ENCODE measurements around the gene DNAAF1. TPM values are rescaled to one million over a fixed set of nuclear protein-coding genes. Genes with fewer than 3 reads are reported as not detected.

The DNAAF1 gene
- total and polyA plus RNA-seq, 11 donors = 0.15 to 0.38 (median 0.25) TPM; not detected in 6

GRCh38 chr16:84098939-84099338 lies 46.2 kb upstream of the DNAAF1 start:
- ATAC-seq (no peak), DNase-seq (no peak)
- H3K27me3 ChIP-seq = no peaks in the 10 kb centered on the region
- no peak overlapping the region for H3K27ac ChIP-seq
- peaks cover 0 to 80% (median 70%) of the 10 kb centered on the region in 9 donors for H3K36me3 ChIP-seq
- H3K4me3 ChIP-seq = no peak overlapping the region
- no peak for TF ChIP-seq POLR2A (IDR thresholded peaks at IDR 0.05)
- TF ChIP-seq, protein P1, sequence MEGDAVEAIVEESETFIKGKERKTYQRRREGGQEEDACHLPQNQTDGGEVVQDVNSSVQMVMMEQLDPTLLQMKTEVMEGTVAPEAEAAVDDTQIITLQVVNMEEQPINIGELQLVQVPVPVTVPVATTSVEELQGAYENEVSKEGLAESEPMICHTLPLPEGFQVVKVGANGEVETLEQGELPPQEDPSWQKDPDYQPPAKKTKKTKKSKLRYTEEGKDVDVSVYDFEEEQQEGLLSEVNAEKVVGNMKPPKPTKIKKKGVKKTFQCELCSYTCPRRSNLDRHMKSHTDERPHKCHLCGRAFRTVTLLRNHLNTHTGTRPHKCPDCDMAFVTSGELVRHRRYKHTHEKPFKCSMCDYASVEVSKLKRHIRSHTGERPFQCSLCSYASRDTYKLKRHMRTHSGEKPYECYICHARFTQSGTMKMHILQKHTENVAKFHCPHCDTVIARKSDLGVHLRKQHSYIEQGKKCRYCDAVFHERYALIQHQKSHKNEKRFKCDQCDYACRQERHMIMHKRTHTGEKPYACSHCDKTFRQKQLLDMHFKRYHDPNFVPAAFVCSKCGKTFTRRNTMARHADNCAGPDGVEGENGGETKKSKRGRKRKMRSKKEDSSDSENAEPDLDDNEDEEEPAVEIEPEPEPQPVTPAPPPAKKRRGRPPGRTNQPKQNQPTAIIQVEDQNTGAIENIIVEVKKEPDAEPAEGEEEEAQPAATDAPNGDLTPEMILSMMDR (IDR thresholded peaks at IDR 0.05) = no peak
- WGBS, 4 donors = 96 to 97% (median 97%) methylated on average over 7 of the region's 7 CpGs
- H3K4me1 ChIP-seq = peaks cover 0 to 31% (median 9%) of the 10 kb centered on the region in 12 donors
- no peaks in the 10 kb centered on the region for H3K9me3 ChIP-seq
- intact Hi-C loops (cut with DNase I) = no loop called here

DNA sequence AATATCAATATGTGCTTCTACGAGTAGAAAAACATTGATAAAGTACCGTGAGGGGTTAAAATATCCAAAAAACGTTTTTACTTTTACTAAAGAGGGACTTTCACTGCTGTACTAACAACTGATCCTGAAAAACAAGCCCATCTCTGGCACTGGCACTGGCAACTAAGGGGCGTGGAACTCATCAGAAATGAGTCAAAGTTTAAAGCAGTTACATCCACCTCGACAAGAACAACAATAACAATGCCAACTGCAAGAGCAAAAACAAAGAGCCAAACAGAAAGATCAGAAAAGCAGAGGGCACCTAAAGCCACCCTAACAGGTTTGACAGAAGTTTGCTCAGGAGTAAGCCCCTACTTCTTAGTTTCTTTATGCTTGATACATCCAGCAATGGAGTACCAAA lies 41.4 kb upstream of the DNAAF1 start:
- H3K27me3 ChIP-seq = no peaks in the 10 kb centered on the region
- TF ChIP-seq, protein P1 (IDR thresholded peaks at IDR 0.05) = no peak
- TF ChIP-seq POLR2A (IDR thresholded peaks at IDR 0.05) = no peak
- peaks cover 0 to 51% (median 32%) of the 10 kb centered on the region in 9 donors for H3K36me3 ChIP-seq
- ATAC-seq (no peak), DNase-seq (no peak)
- no peaks in the 10 kb centered on the region for H3K9me3 ChIP-seq
- H3K27ac ChIP-seq = peak overlapping the region in 4 of 12 donors; percentile 13 to 33 (median 22)
- H3K4me3 ChIP-seq = no peak overlapping the region
- intact Hi-C loops (cut with DNase I) = no loop called here
- peaks cover 0 to 41% (median 13%) of the 10 kb centered on the region in 12 donors for H3K4me1 ChIP-seq
- 64 to 73% (median 64%) methylated on average over 5 of the region's 5 CpGs for WGBS, 4 donors

- ATAC-seq = no peak
- DNase-seq = peak in 1 of 5 donors; percentile 6
- intact Hi-C loops (cut with DNase I) = no loop called here
- no peaks in the 10 kb centered on the region for H3K27me3 ChIP-seq
- TF ChIP-seq, protein P1 (IDR thresholded peaks at IDR 0.05) = no peak
- no peak for TF ChIP-seq POLR2A (IDR thresholded peaks at IDR 0.05)
- peaks cover 0 to 51% (median 32%) of the 10 kb centered on the region in 9 donors for H3K36me3 ChIP-seq
- peaks cover 0 to 42% (median 13%) of the 10 kb centered on the region in 12 donors for H3K4me1 ChIP-seq
- no peak overlapping the region for H3K4me3 ChIP-seq
- no peaks in the 10 kb centered on the region for H3K9me3 ChIP-seq
- H3K27ac ChIP-seq = peak overlapping the region in 4 of 12 donors; percentile 13 to 34 (median 29)
- WGBS, 4 donors = 79 to 85% (median 84%) methylated on average over 3 of the region's 3 CpGs
Observed at GRCh38 chr16:84104231-84104630, 40.9 kb upstream of the DNAAF1 start.

DNA sequence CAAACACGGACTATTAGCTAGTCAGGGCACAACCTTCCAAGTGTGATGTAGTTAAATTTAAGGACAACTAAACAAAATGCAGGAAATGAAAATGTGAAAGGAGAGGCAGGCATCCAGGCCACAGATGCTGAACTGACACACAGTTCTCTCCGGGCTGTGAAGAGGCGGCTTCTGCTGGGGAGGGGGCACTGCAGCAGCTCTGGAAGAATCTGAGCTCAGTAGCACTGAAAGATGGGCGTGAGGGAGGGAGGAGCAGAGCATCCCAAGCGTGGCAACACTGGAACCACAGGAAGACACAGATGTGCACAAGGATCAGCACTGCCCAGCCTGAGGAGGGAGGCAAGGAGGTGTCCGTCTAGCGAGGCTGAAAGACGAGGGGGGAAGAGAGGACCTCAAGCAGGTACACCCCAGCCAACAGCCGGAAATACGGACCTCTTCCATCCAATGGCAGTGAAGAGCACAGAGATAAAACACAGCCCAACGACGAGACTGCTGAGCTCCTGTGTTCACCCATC lies 39.8 kb upstream of the DNAAF1 start:
- no peak for TF ChIP-seq POLR2A (IDR thresholded peaks at IDR 0.05)
- intact Hi-C loops (cut with DNase I) = no loop called here
- H3K27me3 ChIP-seq = no peaks in the 10 kb centered on the region
- ATAC-seq (peak in 1 of 4 donors; percentile 14), DNase-seq (peak in 1 of 5 donors; percentile 25)
- H3K4me3 ChIP-seq = no peak overlapping the region
- peaks cover 0 to 47% (median 21%) of the 10 kb centered on the region in 12 donors for H3K4me1 ChIP-seq
- WGBS, 4 donors = 62 to 73% (median 67%) methylated on average over 12 of the region's 12 CpGs
- peaks cover 0 to 43% (median 21%) of the 10 kb centered on the region in 9 donors for H3K36me3 ChIP-seq
- H3K9me3 ChIP-seq = no peaks in the 10 kb centered on the region
- H3K27ac ChIP-seq = peak overlapping the region in 2 of 12 donors; percentile 27 to 72

Measured in heart left ventricle (tissue), 16 donors.